HG02588 (cell line): ENCODE measurements around the gene RAB18.
"Not testable (repeated sequence)": the region's sequence is repeated elsewhere in the genome, so short reads cannot be mapped to it uniquely, and the experiment has no call there.

Experiments used
- ATAC-seq: cut with Tn5 transposase; IDR thresholded peaks from one replicate; pipeline ENCODE4 v1.9.1; 2021; ENCODE audit warnings: mild to moderate bottlenecking, moderate library complexity; ENCODE audit not compliant: unreplicated experiment

RAB18 gene

DNA sequence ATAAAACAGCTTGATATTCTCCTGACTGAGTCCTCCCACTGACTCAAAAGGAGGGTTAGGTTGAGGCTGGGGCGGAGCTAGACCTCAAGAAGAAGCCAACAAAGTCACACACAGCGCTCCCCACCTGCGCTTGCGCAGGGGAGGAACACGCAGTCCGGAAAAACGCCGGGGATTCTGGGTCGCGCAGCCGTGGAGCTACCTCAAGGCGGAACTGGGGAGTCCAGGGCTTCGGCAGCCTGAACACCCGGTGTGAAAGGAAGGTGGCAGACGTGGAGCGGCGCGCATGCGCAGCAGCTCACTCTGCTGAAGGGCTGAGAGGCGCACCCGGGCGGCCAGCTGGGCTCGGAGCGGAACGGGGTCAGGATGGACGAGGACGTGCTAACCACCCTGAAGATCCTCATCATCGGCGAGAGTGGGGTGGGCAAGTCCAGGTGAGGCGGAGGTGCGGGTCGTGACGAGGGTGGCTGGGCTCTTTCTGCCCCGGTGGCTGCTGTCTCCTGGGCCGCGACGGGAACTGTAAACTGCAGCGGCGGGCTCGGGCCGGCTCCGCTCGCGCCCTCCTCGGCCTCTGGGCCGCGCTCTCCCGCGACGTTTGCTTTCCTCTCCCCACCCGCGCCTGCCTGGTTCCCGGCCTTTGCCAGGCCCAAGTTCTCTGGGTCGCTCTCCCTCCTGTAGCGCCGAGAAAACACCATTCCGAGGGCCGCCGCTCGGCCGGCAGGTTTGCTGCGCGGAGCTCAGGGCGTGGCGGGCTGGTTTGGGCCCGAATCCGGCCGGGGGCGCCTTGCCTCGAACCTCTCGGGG, at the start of gene RAB18:
TSS of gene RAB18 (plus strand) at position 298 of the 801 bp plus-strand sequence. CDS start at position 364, 66 bp downstream.
- peak; percentile 97 for ATAC-seq

- ATAC-seq = no peak
Observed at GRCh38 chr10:27454837-27455236, 49.3 kb upstream of the RAB18 start.

DNA sequence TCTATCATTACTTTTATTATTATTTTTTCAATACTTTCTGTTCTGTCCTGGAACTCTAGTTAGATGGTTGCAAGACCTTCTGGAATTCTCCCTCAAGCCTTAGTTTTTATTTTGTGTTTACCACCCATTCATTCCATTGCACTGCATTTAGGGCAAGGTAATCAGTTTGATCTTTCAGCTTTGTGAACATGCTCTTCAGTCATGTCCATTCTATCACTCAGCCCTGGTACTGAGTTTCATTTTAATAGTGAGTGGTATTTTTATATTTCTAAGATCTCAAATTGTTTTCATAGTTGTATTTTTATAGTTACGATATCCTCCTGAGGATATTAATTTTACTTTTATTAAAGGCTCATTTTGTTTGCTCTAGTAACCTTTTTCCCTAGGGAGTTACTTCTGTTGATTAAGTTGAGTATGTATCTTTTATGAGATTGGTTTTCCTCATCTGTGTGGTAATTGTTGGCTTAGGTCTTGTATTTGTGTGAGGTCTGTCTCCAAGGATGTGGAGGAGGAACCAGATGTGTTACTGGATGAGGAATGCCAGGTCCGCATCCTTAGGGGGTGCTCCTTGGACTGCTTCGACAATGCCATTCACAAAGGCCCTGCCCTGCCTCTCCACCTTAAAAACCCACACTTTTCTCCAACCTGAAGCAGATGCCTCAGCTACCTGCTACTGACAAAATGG, 46.7 kb upstream of the RAB18 start:
- ATAC-seq = no peak

DNA sequence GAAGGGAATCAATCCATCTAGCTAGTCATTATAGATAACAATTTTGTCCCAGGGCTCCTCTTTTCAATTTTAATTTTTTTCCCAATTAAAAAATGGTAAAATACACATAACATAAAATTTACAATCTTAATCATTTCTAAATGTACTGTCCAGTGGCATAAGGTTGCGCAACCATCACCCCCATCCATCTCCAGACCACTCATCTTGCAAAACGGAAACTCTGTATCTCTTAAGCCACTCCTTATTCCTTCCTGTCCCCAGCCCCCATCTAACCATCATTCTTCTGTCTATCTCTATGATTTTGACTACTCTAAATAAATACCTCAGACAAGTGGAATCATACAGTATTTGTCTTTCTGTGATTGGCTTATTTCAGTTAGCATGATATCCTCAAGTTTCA, 46.1 kb upstream of the RAB18 start:
- no peak for ATAC-seq

DNA sequence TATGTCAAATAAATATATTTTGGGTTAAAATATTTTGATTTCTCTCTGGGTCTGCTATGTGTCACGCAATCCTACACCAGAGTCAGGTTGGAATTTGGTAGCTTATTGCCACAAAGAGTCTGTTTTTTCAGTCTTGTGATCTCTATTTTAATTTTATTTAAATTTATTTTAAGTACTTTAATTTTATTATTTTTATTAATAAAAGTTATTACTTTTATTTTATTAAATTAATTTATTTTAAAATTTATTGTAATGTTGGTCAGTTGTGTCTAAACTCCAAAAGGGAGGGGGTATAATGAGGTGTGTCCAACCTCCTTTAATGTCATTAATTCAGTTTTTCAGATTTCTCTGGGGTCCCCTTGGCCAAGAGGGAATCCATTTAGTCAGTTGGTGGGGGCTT, 42.8 kb upstream of the RAB18 start:
- no peak for ATAC-seq

DNA sequence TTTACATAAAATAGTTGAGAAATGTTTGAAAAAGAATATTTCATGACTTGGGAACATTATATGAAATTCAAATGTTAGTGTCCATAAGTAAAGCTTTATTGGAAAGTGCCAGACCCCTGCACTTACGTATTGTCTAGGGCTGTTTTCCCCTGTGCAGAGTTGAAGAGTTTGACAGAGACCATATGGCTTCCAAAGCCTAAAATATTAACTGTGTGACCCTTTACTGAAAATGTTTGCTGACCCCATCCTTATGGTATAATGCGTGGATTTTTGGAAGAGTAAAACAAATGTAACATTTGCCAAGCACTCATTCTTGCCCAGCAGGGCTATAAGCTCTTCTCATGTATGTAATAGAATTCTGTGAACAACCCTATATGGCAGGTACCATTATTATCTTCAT, 40.1 kb upstream of the RAB18 start:
- no peak for ATAC-seq

DNA sequence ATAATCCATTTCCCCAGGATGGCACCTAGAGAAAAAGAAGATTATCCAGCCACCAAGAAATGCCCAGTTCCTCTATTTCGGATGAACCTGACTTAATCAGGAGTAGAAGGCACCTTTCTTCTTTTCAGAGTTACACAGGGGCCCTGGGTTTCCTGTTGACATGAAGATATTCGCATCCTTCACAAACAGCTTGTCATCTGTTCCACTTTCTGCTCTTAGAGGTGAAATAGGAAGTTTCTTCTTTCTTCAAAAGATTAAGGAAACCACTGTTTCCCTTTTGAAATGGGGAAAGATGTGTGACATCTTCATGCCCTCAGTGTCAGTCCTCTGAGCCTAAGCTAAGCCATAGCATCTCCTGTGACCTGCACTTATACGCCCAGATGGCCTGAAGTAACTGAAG, 39.1 kb upstream of the RAB18 start:
- ATAC-seq = no peak

DNA sequence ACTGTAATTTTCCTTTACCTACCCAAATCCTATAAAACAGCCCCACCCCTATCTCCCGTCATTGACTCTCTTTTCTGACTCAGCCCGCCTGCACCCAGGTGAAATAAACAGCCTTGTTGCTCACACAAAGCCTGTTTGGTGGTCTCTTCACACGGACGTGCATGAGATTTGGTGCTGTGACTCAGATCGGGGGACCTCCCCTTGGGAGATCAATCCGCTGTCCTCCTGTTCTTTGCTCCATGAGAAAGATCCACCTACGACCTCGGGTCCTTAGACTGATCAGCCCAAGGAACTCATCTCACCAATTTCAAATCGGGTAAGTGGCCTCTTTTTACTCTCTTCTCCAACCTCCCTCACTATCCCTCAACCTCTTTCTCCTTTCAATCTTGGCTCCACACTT, 38.5 kb upstream of the RAB18 start:
- not testable (repeated sequence) for ATAC-seq

- ATAC-seq = no peak
Observed at GRCh38 chr10:27470885-27471284, 33.2 kb upstream of the RAB18 start.

- ATAC-seq = no peak
Observed at GRCh38 chr10:27474741-27475140, 29.4 kb upstream of the RAB18 start.

GRCh38 chr10:27479016-27479415, 25.1 kb upstream of the RAB18 start:
- no peak for ATAC-seq

- no peak for ATAC-seq
Observed at GRCh38 chr10:27481486-27481885, 22.6 kb upstream of the RAB18 start.

DNA sequence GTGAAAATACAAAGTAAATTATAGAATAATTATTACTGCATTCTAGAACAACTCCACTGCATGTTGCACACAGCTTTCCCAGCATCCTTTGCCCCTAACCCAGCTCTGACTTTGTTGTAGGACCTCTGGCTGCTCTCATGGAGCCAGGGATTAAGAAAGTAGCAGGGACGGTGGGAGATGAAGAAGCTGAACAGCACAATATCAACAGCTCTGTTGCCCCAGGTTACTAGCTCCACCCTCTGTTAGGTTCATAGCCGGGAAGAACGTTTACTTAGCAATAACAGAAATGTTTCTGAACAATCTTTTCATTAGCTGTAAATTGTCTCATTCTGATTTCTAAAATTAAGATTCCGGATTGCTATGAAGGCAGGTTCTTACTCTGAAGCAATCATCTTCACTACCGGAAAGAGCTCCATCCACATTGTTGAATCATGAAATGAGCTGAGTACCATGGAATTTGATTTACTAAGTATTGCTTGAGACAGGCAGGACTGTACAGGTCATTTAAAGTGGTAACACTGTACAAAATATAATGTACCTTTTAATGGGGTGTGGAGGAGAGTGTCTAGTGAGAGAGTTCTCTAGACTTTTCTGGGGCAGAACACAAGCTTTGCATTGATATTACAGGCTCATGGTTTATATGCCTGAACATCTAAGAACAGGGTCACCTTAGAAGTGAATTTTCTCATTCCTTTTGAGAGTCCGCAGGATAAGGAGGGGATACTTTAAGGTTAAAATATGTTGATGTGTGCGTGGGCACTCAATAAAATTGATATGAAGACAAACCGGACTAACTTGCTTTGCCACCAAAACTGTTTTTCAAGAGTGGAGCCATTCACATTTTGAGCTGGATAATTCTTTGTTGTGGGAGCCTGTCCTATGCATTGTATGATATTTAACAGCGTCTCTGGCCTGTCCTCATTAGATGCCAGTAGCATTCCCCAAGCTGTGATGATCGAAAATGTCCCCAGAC, 20.8 kb upstream of the RAB18 start:
- ATAC-seq = no peak

DNA sequence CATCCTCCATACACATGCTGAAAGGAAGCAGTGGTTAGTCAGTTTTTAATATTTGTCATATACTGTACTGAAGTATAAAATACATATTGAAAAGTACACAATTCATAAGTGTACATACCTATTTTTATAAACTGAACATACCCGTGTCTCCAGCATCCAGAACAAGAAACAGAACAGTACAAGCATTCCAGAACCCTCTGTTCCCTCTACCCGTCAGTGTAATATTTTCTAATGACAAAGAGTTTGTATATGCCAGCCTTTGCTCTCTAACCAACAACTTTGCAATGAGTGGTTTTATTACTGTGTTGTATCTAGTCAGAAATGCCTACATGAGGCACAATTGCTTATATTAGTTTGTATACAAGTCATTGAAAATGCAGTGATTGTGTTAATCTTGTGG, 18.7 kb upstream of the RAB18 start:
- no peak for ATAC-seq

GRCh38 chr10:27485986-27486385, 18.1 kb upstream of the RAB18 start:
- ATAC-seq = no peak

DNA sequence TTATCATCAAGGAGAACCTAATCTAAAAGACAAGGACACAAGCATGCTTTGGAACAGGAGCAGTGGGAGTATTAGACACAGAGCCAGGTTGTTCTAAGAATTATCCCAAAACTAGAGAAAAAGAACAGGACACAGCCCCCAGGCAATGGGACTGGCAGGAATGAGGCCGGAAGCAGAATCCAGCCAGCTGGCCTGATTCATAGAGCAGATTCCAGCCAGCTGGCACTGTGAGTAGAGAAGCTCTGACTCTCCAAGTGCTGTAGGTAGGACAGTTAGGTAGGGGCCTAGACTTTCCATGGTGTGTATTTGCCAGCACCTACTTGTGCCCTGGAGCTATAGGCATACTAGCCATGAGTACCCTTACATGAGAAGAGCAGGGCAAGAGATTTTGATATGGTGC, 13.3 kb upstream of the RAB18 start:
- no peak for ATAC-seq

- no peak for ATAC-seq
Observed at GRCh38 chr10:27494116-27494805, 9.8 kb upstream of the RAB18 start.

GRCh38 chr10:27496137-27496536, 8.0 kb upstream of the RAB18 start:
- no peak for ATAC-seq

DNA sequence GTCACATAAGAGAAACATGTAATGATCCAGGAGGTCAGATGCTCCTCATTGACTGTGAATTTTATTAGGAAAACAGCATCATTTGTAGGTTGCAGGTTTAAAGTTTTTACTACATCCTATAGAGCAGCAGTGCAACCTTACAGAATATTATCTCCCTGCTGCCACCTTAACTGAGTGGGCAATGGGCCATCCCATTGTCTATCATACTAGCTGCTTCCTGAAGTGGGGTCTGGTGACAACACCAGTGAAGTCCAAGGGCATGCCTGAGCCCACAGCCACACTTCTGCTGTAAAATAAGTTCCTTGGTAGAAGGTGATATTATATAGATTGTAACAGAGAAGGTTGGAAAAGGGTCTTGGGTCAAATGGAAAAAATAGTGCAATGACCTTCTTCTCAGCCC, 4.0 kb upstream of the RAB18 start:
- no peak for ATAC-seq

DNA sequence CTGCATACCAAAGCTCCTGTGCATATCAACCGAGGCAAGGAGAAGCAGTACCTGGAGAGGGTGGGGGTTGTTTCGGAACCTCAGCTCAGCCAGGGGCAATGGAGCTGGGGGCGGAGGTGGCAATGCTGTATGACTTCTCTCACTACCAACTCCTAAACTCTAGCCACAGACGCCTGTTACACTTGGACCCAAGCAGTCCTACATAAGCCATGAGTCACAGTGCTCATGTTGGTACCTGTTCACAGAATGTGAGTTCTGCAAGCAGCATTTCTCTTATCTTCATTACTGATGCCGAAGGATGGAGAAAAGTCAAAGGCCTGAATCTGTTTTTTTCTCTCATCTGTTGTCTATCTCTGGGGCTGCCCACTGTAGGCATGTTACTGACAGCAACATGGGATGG, 3.2 kb upstream of the RAB18 start:
- ATAC-seq = no peak
